Gastroesophageal sphincter (tissue), 4 donors: Measurements from ENCODE around the gene CEBPA. TPM values are rescaled to one million over a fixed set of nuclear protein-coding genes. Genes with fewer than 3 reads are reported as not detected.

ENCODE experiments used
- ATAC-seq: fragments of 150-250 bp; one replicate; pipeline ENCODE4 v1.9.1; 2016; ENCODE audit warnings: mild to moderate bottlenecking, moderate library complexity
- H3K27ac ChIP-seq, 4 donors: fragments of 200-600 bp; sonication (generic) in 3 of 4; 1 replicate in 3 of 4; 2 replicates in 1 of 4; pipeline ENCODE4 v1.5.1; 2016 to 2019
- H3K27me3 ChIP-seq: fragments of 200-600 bp; sonication (generic); one replicate; pipeline ENCODE4 v1.5.1; 2019
- H3K36me3 ChIP-seq, 2 donors: fragments of 200-600 bp; sonication (generic); one replicate each; pipeline ENCODE4 v1.5.1; 2019; ENCODE audit warnings: control low read depth in 1 of 2
- H3K4me1 ChIP-seq, 3 donors: fragments of 200-600 bp; sonication (generic); 1 replicate in 2 of 3; 2 replicates in 1 of 3; pipeline ENCODE4 v1.5.1; 2016 to 2019; ENCODE audit warnings: control low read depth in 2 of 3
- H3K4me3 ChIP-seq, 2 donors: fragments of 200-600 bp; sonication (generic); one replicate each; pipeline ENCODE4 v1.5.1; 2019; ENCODE audit warnings: mild to moderate bottlenecking in 1 of 2, moderate library complexity in 1 of 2
- H3K9me3 ChIP-seq, 3 donors: fragments of 200-600 bp; sonication (generic); one replicate each; pipeline ENCODE4 v1.5.1; 2017 to 2019; ENCODE audit warnings: control low read depth in 2 of 3
- EP300 ChIP-seq: sonication (generic); formaldehyde crosslinking; IDR thresholded peaks from one replicate; pipeline ENCODE4 v1.6.1; 2017; ENCODE audit warnings: antibody characterized with exemption, mild to moderate bottlenecking
- POLR2A ChIP-seq, 2 donors: fragments of 450-650 bp; IDR thresholded peaks; one replicate each; pipeline ENCODE4 v1.6.1; 2017; ENCODE audit warnings: antibody characterized with exemption in 2 of 2, mild to moderate bottlenecking in 2 of 2, moderate library complexity in 1 of 2
- POLR2AphosphoS5 ChIP-seq: sonication (generic); formaldehyde crosslinking; IDR thresholded peaks from one replicate; pipeline ENCODE4 v1.6.1; 2017; ENCODE audit warnings: antibody characterized with exemption
- WGBS, 2 donors: methylation state at CpG; one replicate each; pipeline ENCODE4 v1.1.5; 2018; ENCODE audit warnings: low coverage in 1 of 2; 5-methylcytosine and 5-hydroxymethylcytosine counted together
- total RNA-seq, 4 donors: library from RNA; depleted of rRNA; stranded (reverse); fragments of >200 nt; gene quantifications; one replicate each; pipeline ENCODE4 v1.1.0, GENCODE V29; 2016
- TF ChIP-seq, protein P1 (sequence below), 4 experiments: fragments of 200-600 bp in 2 of 4; fragments of 450-650 bp in 2 of 4; sonication (generic) in 1 of 4; IDR thresholded peaks; one replicate each; pipeline ENCODE4 v1.5.1; 2017 to 2019; ENCODE audit warnings: antibody characterized with exemption in 4 of 4, mild to moderate bottlenecking in 2 of 4, moderate library complexity in 2 of 4

The CEBPA gene
- total RNA-seq, 4 donors from 2014 or later: 7.0 to 11.3 (median 9.0) TPM

DNA sequence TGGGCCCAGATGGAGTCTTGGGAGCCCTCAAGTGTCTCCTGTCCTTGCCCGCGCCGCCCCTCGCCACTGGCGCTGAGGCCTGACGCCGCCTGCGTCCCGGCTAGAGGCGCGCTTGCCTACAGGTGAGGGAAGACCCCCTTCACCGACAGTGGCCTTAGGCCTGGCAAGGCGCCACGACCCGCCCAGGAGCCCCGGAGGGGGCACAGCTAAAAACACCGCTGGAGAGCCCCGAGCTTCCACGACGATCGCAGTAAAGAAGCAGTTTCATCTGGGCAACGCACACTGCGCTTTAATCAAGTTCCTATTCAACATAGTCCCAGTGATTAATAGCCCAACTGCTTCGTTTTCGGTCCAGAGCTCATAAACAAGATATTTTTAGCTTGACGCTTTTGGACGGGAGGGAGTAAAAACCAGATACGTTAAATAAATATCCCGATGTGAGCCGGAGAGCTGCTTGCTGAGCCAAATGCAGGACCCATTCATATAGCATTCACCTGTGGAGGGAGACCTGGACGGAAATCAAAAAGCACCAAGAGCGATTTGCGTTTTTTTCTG, 1.5 kb upstream of the CEBPA start:
- Histone ChIP-seq H3K4me3 (peak overlapping the region; percentile 44 to 80), H3K36me3 (no peaks in the 10 kb centered on the region), H3K4me1 (peaks cover 0 to 56% (median 17%) of the 10 kb centered on the region in 3 donors), H3K9me3 (no peaks in the 10 kb centered on the region), H3K27me3 (peaks cover 22% of the 10 kb centered on the region), H3K27ac (peak overlapping the region; percentile 1 to 90 (median 88))
- ATAC-seq: no peak
- 10 to 11% methylated on average over 4 to 5 of the region's 33 CpGs for WGBS, 2 donors
- TF ChIP-seq POLR2AphosphoS5 (peak; percentile 7), POLR2A (IDR thresholded peaks at IDR 0.05) (no peak)

DNA sequence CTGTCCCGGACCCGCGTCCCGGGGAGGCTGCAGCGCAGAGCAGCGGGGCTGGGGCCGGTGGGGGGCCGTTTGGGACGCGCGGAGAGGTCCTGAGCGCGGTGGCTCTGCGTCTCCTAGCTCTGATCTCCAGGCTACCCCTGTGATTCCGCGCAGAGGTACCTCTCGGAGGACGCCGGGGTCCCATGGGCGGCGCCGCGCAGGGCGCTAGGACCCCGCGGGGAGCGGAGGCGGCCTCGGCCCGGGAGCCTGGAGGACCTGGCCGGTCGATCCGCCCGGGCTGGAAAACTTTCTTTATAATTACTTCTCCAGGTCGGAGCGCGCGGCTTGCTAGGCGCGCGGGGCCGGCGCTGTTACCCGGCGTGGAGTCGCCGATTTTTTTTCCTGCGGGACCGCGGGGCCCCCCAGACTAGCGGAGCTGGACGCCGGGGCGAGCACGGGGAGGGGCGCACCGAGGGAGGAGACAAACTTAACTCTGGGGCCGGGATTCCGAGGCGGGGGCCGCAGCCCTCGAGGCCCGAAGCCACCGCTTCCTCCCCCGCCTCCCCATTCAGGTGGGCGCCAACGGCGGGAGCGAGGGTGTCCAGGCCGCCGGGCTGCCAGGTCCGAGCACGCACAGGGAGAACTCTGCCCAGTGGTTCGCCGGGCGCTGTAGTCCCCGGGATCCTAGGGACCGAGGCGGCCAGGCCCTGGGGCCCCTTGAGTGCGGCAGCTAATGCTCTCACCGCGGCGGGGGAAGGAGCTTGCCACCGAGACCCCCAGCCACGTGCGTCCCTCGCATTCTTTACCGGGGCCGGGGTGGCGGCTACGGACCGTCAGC, 848 bp upstream of the CEBPA start:
- Histone ChIP-seq H3K9me3 (no peaks in the 10 kb centered on the region), H3K4me3 (peak overlapping the region; percentile 44 to 80), H3K27me3 (peaks cover 22% of the 10 kb centered on the region), H3K4me1 (peaks cover 0 to 56% (median 17%) of the 10 kb centered on the region in 3 donors), H3K36me3 (no peaks in the 10 kb centered on the region), H3K27ac (peak overlapping the region; percentile 19 to 90 (median 88))
- ATAC-seq: peak; percentile 69
- TF ChIP-seq POLR2AphosphoS5 (no peak), POLR2A (IDR thresholded peaks at IDR 0.05) (no peak), EP300 (no peak)
- TF ChIP-seq, protein P1, sequence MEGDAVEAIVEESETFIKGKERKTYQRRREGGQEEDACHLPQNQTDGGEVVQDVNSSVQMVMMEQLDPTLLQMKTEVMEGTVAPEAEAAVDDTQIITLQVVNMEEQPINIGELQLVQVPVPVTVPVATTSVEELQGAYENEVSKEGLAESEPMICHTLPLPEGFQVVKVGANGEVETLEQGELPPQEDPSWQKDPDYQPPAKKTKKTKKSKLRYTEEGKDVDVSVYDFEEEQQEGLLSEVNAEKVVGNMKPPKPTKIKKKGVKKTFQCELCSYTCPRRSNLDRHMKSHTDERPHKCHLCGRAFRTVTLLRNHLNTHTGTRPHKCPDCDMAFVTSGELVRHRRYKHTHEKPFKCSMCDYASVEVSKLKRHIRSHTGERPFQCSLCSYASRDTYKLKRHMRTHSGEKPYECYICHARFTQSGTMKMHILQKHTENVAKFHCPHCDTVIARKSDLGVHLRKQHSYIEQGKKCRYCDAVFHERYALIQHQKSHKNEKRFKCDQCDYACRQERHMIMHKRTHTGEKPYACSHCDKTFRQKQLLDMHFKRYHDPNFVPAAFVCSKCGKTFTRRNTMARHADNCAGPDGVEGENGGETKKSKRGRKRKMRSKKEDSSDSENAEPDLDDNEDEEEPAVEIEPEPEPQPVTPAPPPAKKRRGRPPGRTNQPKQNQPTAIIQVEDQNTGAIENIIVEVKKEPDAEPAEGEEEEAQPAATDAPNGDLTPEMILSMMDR (IDR thresholded peaks at IDR 0.05): no peak
- 0% methylated on average over 7 of the region's 92 CpGs; no CpG with 5 or more reads in 1 of the 2 donors for WGBS, 2 donors

DNA sequence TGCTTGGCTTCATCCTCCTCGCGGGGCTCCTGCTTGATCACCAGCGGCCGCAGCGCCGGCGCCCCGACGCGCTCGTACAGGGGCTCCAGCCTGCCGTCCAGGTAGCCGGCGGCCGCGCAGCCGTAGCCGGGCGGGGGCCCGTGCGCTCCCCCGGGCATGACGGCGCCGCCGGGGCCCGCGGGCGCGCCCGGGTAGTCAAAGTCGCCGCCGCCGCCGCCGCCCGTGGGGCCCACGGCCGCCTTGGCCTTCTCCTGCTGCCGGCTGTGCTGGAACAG, 497 bp downstream of the CEBPA start:
- H3K4me1 ChIP-seq: peaks cover 0 to 56% (median 17%) of the 10 kb centered on the region in 3 donors
- peak overlapping the region in 3 of 4 donors; percentile 87 to 90 (median 89) for H3K27ac ChIP-seq
- TF ChIP-seq, protein P1 (IDR thresholded peaks at IDR 0.05): no peak
- no peak for TF ChIP-seq POLR2A (IDR thresholded peaks at IDR 0.05)
- no peak for TF ChIP-seq POLR2AphosphoS5
- TF ChIP-seq EP300: no peak
- no peaks in the 10 kb centered on the region for H3K36me3 ChIP-seq
- WGBS, 2 donors: no CpG with 5 or more reads among the region's 41 CpGs
- ATAC-seq: no peak
- peak overlapping the region; percentile 44 to 80 for H3K4me3 ChIP-seq
- peaks cover 22% of the 10 kb centered on the region for H3K27me3 ChIP-seq
- H3K9me3 ChIP-seq: no peaks in the 10 kb centered on the region

DNA sequence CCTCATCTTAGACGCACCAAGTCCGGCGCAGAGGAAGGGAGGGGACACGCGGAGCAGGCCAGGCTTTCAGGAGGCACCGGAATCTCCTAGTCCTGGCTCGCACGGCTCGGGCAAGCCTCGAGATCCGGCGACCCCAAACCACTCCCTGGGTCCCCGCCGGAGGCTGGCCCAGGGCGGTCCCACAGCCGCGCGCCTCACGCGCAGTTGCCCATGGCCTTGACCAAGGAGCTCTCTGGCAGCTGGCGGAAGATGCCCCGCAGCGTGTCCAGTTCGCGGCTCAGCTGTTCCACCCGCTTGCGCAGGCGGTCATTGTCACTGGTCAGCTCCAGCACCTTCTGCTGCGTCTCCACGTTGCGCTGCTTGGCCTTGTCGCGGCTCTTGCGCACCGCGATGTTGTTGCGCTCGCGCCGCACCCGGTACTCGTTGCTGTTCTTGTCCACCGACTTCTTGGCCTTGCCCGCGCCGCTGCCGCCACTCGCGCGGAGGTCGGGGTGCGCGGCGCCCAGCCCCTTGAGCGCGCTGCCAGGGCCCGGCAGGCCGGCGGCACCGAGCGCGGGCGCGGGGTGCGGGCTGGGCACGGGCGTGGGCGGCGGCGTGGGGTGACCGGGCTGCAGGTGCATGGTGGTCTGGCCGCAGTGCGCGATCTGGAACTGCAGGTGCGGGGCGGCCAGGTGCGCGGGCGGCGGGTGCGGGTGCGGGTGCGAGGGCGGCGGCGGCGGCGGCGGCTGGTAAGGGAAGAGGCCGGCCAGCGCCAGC, 1.0 kb downstream of the CEBPA start:
- peak overlapping the region in 3 of 4 donors; percentile 87 to 90 (median 89) for H3K27ac ChIP-seq
- no peak for ATAC-seq
- H3K4me1 ChIP-seq: peaks cover 0 to 56% (median 17%) of the 10 kb centered on the region in 3 donors
- H3K4me3 ChIP-seq: peak overlapping the region; percentile 8 to 80
- H3K9me3 ChIP-seq: no peaks in the 10 kb centered on the region
- no peak for TF ChIP-seq POLR2AphosphoS5
- H3K27me3 ChIP-seq: peaks cover 26% of the 10 kb centered on the region
- no CpG with 5 or more reads among the region's 91 CpGs for WGBS, 2 donors
- H3K36me3 ChIP-seq: no peaks in the 10 kb centered on the region

DNA sequence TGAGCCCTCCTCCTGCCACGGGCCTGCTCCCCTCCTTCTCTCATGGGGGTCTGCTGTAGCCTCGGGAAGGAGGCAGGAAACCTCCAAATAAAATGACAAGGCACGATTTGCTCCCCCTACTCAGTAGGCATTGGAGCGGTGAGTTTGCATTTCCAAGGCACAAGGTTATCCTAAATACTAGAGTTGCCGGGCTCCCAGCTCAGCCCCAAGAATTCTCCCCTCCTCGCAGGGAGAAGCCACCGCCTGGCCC, 1.5 kb downstream of the CEBPA start:
- H3K9me3 ChIP-seq: no peaks in the 10 kb centered on the region
- TF ChIP-seq POLR2A (IDR thresholded peaks at IDR 0.05) (no peak), POLR2AphosphoS5 (no peak), EP300 (no peak)
- TF ChIP-seq, protein P1 (IDR thresholded peaks at IDR 0.05): no peak
- H3K27me3 ChIP-seq: peaks cover 27% of the 10 kb centered on the region
- H3K27ac ChIP-seq: no peak overlapping the region
- ATAC-seq: no peak
- WGBS, 2 donors: 8% methylated on average over 7 of the region's 7 CpGs; no CpG with 5 or more reads in 1 of the 2 donors
- H3K36me3 ChIP-seq: no peaks in the 10 kb centered on the region
- peak overlapping the region in 1 of 2 donors; percentile 80 for H3K4me3 ChIP-seq
- peaks cover 0 to 56% (median 17%) of the 10 kb centered on the region in 3 donors for H3K4me1 ChIP-seq
